GM19240 (cell line): ENCODE results near the gene RNU7-1.

Experiments used
- DNase-seq: peaks from one replicate; pipeline ENCODE4 v3.0.0; 2011; ENCODE audit warnings: low spot score; ENCODE audit not compliant: insufficient read length

Gene RNU7-1

GRCh38 chr12:6963016-6963731 lies 19.6 kb downstream of the RNU7-1 start:
- DNase-seq, result no peak

GRCh38 chr12:6963791-6964413 lies 20.3 kb downstream of the RNU7-1 start:
- DNase-seq, result no peak

GRCh38 chr12:6964605-6965025 lies 21.0 kb downstream of the RNU7-1 start:
- no peak for DNase-seq

- DNase-seq, result peak; percentile 73
Measured at GRCh38 chr12:6965026-6965661, 21.5 kb downstream of the RNU7-1 start.

GRCh38 chr12:6965714-6966113 lies 22.1 kb downstream of the RNU7-1 start:
- no peak for DNase-seq

- DNase-seq, result no peak
Measured at GRCh38 chr12:6966351-6966750, 22.7 kb downstream of the RNU7-1 start.

GRCh38 chr12:6967651-6968100 lies 24.1 kb downstream of the RNU7-1 start:
- DNase-seq, result no peak

- no peak for DNase-seq
Measured at GRCh38 chr12:6968426-6968825, 24.8 kb downstream of the RNU7-1 start.

- DNase-seq, result no peak
Measured at GRCh38 chr12:6970096-6970527, 26.5 kb downstream of the RNU7-1 start.

- no peak for DNase-seq
Measured at GRCh38 chr12:6974180-6974579, 30.6 kb downstream of the RNU7-1 start.

- no peak for DNase-seq
Measured at GRCh38 chr12:6975297-6976032, 31.8 kb downstream of the RNU7-1 start.

- no peak for DNase-seq
Measured at GRCh38 chr12:6977653-6978052, 34.0 kb downstream of the RNU7-1 start.

- no peak for DNase-seq
Measured at GRCh38 chr12:6978188-6978587, 34.6 kb downstream of the RNU7-1 start.

GRCh38 chr12:6978611-6979011 lies 35.0 kb downstream of the RNU7-1 start:
- DNase-seq, result no peak

GRCh38 chr12:6979021-6979420 lies 35.4 kb downstream of the RNU7-1 start:
- no peak for DNase-seq

- DNase-seq, result no peak
Measured at GRCh38 chr12:6979453-6979852, 35.8 kb downstream of the RNU7-1 start.

GRCh38 chr12:6980075-6980474 lies 36.5 kb downstream of the RNU7-1 start:
- no peak for DNase-seq

- DNase-seq, result no peak
Measured at GRCh38 chr12:6980740-6981139, 37.1 kb downstream of the RNU7-1 start.

GRCh38 chr12:6981152-6982052 lies 37.8 kb downstream of the RNU7-1 start:
- DNase-seq, result no peak

GRCh38 chr12:6982532-6982931 lies 38.9 kb downstream of the RNU7-1 start:
- DNase-seq, result no peak
